HL-60/S4 (cell line): ENCODE measurements around the gene CTNND2.

ENCODE experiments used
- in situ Hi-C: fragments of 300-500 bp; cut with MboI; formaldehyde crosslinking; loops from 2 replicates; pipeline ENCODE4 v1.14.3; 2022; ENCODE audit warnings: low sequenced_read_pairs

CTNND2 gene

GRCh38 chr5:10977011-10977410 lies 927.2 kb downstream of the CTNND2 start:
- in situ Hi-C loops = no loop called here

- in situ Hi-C loops = no loop called here
Measured at GRCh38 chr5:10975945-10976344, 928.3 kb downstream of the CTNND2 start.

- in situ Hi-C loops = no loop called here
Measured at GRCh38 chr5:10974850-10975249, 929.4 kb downstream of the CTNND2 start.

DNA sequence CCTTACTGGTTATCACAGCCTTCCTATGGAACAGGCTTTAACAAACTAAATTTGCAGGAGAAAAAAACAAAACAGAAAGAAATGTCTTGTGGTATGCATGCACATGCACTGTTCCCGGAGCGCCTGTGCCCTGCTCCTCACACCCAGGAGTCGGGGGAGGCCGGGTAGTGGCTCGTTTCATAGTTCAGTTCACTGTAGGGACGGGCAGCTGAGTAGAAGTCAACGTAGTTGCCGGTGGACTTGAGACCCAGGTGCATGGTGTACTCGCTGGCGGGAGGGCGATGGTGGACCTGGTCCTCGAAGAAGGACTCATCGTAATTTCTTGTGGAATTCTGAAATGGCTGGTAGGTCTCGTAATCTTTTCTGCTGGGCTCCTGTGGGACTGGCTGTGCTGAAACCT lies 930.9 kb downstream of the CTNND2 start:
- in situ Hi-C loops = no loop called here

DNA sequence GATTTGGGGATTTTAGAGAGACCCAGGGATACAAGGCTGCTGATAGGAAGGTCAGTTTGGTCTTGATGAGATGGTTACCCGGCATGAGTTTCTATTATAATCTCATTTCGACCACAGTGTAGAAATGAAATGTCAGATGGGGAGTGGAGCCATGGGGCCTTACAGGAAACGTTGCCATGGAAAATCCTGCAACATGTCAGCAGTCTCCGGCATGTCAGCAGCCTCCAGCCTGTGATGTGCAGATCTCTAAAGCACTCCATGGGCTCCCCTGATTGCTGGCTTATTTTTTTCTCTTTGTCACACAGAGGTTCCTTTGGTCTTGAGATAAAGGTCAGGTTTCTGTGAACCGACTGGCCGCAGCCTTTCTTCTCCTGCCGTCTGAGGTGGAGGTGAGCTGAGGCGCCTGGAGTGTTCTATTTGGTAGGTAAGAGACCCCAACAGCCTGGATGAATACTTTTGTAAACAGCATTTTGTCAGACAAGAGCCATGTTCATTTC lies 934.5 kb downstream of the CTNND2 start:
- in situ Hi-C loops = no loop called here

GRCh38 chr5:10964806-10965205 lies 939.4 kb downstream of the CTNND2 start:
- in situ Hi-C loops = no loop called here

GRCh38 chr5:10958728-10959127 lies 945.5 kb downstream of the CTNND2 start:
- in situ Hi-C loops = no loop called here

- in situ Hi-C loops = no loop called here
Measured at GRCh38 chr5:10949856-10950630, 954.2 kb downstream of the CTNND2 start.

- in situ Hi-C loops = no loop called here
Measured at GRCh38 chr5:10946050-10946449, 958.2 kb downstream of the CTNND2 start.

- in situ Hi-C loops = no loop called here
Measured at GRCh38 chr5:10941900-10942299, 962.3 kb downstream of the CTNND2 start.

DNA sequence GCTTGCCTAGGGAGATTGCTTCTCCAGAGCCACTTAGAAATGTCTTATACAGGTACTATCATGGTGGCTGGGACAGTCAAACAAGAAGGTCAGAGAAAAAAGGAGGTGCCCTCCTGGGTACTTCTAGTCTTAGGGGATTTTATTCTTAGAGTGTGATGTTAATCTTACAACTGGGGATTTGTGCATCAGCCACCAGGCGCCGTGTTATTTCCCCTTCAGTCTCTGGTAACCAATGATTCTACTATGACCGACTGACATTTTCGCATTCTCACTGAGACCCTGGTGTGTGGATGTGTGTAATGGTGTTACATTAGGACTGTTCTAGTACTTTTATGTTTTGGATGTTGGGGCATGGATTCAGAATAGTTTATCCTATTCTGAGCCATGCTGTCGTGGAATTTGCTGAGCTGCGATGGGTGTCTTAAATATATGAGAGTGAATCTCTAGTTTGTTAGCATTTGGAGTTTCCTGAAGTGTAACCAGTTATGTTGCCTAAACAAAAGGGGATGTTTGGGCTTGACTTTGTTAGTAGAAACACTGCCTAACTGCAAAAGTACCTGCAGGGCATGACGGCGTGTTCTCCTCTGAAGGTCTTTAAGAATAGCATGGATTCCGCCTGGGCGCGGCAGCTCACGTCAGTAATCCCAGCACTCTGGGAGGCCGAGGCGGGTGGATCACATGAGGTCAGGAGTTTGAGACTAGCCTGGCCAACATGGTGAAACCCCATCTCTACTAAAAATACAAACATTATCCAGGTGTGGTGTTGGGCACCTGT lies 968.0 kb downstream of the CTNND2 start:
- in situ Hi-C loops = no loop called here

- in situ Hi-C loops = no loop called here
Measured at GRCh38 chr5:10935536-10935935, 968.7 kb downstream of the CTNND2 start.

DNA sequence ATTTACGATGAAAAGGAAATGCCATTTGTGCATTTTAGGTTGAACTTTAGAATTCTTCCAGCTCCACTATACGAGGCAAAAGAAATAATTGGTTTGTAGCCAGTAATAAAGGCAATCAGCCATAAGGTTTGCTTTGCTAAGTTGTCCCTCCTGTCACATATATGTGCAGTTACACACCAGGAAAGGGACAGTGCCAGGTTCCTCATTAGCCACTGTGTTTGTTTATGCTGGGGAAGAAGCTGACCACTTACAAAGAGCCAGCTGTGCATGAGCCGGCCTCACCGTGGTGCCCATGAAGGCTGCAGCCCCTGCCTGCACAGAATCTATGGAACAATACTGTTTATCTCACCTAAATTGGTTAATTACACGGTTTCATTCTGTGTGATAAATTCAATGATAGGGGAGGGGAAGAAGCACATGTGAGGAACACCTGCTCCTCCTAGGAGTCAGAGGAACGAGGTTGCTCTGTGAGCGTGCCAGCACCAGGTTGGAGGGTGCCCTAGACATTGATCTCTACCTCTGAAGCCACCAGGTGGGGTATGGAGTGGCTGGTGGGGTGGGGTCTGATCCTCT lies 969.4 kb downstream of the CTNND2 start:
- in situ Hi-C loops = no loop called here

DNA sequence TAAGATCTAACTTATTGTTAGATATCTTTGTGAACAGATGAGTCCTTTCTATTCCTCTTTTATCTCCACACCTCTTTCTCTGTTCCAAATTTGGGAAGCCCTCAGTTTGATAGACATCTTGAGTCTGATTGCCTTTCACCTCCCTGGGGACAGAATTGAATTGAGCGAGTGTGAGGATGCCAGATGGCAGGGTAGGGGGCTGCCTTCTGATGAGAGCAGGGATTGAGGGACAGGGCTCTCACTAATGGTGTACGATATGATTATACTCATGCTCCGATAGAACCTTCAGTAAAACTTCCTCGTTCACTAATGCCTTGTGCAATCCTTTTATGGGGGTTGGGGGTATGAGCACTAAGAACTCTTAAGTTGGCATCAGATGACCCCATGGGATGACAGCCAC lies 971.1 kb downstream of the CTNND2 start:
- in situ Hi-C loops = no loop called here

- in situ Hi-C loops = no loop called here
Measured at GRCh38 chr5:10932426-10932825, 971.8 kb downstream of the CTNND2 start.

DNA sequence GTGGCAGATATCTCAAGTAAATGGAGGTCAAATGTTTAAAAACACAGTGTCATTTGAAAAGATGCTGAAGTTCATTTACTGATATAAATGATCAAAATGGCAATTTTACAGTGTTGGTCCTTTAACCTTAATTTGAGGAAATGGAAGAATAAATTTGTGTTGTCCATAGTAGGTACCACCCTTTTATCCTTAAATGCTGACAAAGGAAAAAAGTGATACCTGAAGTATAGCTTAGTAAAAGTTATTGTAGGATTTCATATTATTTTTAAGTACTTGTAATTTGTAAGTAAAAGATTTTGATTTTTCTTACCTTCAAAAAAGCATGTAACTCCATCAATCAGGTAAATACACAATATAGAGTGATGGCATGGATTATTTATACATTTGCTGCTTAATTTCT lies 976.6 kb downstream of the CTNND2 start:
- in situ Hi-C loops = no loop called here

DNA sequence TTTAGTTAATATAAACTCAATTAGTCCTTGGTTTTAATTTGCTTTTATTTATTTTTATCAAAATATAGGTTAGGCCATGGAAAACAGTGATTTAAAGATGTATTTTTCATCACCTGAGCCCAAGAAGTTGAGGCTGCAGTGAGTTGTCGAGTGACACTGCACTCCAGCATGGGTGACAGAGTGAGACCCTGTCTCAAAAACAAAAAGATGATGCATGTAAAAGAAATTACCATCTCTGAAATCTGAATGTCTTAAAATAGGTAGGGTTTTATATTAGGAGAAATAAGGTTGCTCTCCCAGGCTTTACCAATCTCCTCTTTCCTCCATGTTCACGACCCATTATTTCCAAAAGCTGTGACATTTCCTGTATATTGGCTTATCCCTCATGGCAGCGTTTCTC lies 980.9 kb downstream of the CTNND2 start:
- in situ Hi-C loops = no loop called here
